Transverse colon (tissue), 4 donors: Measurements from ENCODE around the gene ITGB2. TPM values are rescaled to one million over a fixed set of nuclear protein-coding genes. Genes with fewer than 3 reads are reported as not detected.

Experiments
- DNase-seq: peaks from one replicate; pipeline ENCODE4 v3.0.0-alpha.2; 2019
- H3K27ac ChIP-seq, 4 donors: fragments of 200-600 bp; sonication (generic); 2 replicates each; pipeline ENCODE4 v1.5.1; 2016 to 2018; ENCODE audit warnings: inconsistent platforms in 4 of 4
- H3K27me3 ChIP-seq: fragments of 200-600 bp; sonication (generic); 2 replicates; pipeline ENCODE4 v1.5.1; 2017; ENCODE audit warnings: inconsistent platforms
- H3K36me3 ChIP-seq, 4 donors: fragments of 200-600 bp; sonication (generic); 2 replicates each; pipeline ENCODE4 v1.5.1; 2017 to 2019; ENCODE audit warnings: inconsistent platforms in 4 of 4
- H3K4me1 ChIP-seq, 4 donors: fragments of 200-600 bp; sonication (generic); 2 replicates each; pipeline ENCODE4 v1.5.1; 2017 to 2020; ENCODE audit warnings: inconsistent platforms in 4 of 4
- H3K4me3 ChIP-seq, 4 donors: fragments of 200-600 bp; sonication (generic); 1 replicate in 1 of 4; 2 replicates in 3 of 4; pipeline versions ENCODE4 v1.5.1 to v1.6.1; 2017 to 2019; ENCODE audit warnings: inconsistent platforms in 4 of 4
- H3K9me3 ChIP-seq, 2 donors: fragments of 200-600 bp; sonication (generic); 2 replicates each; pipeline ENCODE4 v1.5.1; 2017 to 2019; ENCODE audit warnings: inconsistent platforms in 2 of 2
- CTCF ChIP-seq, 5 experiments: fragments of 200-600 bp in 3 of 5; fragments of 450-650 bp in 2 of 5; sonication (generic) in 3 of 5; IDR thresholded peaks; 1 replicate in 2 of 5; 2 replicates in 3 of 5; pipeline ENCODE4 v1.5.1; 2016 to 2017; ENCODE audit warnings: antibody characterized with exemption in 5 of 5, inconsistent platforms in 3 of 5, mild to moderate bottlenecking in 2 of 5, moderate library complexity in 1 of 5
- EP300 ChIP-seq: sonication (generic); formaldehyde crosslinking; IDR thresholded peaks from one replicate; pipeline ENCODE4 v1.6.1; 2017; ENCODE audit warnings: antibody characterized with exemption, low read depth
- POLR2A ChIP-seq: fragments of 450-650 bp; IDR thresholded peaks from one replicate; pipeline ENCODE4 v1.6.1; 2016; ENCODE audit warnings: antibody characterized with exemption, mild to moderate bottlenecking, moderate library complexity
- POLR2AphosphoS5 ChIP-seq, 3 donors: sonication (generic); formaldehyde crosslinking; IDR thresholded peaks; one replicate each; pipeline ENCODE4 v1.6.1; 2016; ENCODE audit warnings: antibody characterized with exemption in 3 of 3
- WGBS, 2 donors: methylation state at CpG; one replicate each; pipeline ENCODE4 v1.1.5; 2018; ENCODE audit warnings: low coverage in 1 of 2; 5-methylcytosine and 5-hydroxymethylcytosine counted together
- in situ Hi-C, 4 donors: fragments of 200-750 bp; cut with MboI; loops; one replicate each; pipeline versions ENCODE4 v1.15.0 to v1.15.1; 2017; ENCODE audit warnings: low sequenced_read_pairs in 3 of 4, low pct_ligation_motif_present in 1 of 4, low pct_unique_long_range_greater_than_20kb in 1 of 4
- intact Hi-C: fragments of 100-400 bp; cut with DNase I; formaldehyde crosslinking; loops from one replicate; pipeline ENCODE4 v1.15.1; 2023; ENCODE audit warnings: low total_unique reads
- total RNA-seq, 4 donors: library from RNA; depleted of rRNA; stranded (reverse); fragments of >200 nt; gene quantifications; one replicate each; pipeline ENCODE4 v1.1.0, GENCODE V29; 2016

The ITGB2 gene
- total RNA-seq, 4 donors from 2014 or later, result 14.2 to 32.4 (median 24.9) TPM

- in situ Hi-C loops (no loop called here), intact Hi-C loops (no loop called here)
- peak overlapping the region; percentile 49 to 82 (median 66) for H3K27ac ChIP-seq
- no peak for TF ChIP-seq CTCF (IDR thresholded peaks at IDR 0.05)
- no peak for TF ChIP-seq EP300
- TF ChIP-seq POLR2AphosphoS5 (IDR thresholded peaks at IDR 0.05), result no peak
- no peak for TF ChIP-seq POLR2A
- no peak for DNase-seq
- no peaks in the 10 kb centered on the region for H3K9me3 ChIP-seq
- H3K36me3 ChIP-seq, result no peaks in the 10 kb centered on the region
- 34% methylated on average over 7 of the region's 8 CpGs; no CpG with 5 or more reads in 1 of the 2 donors for WGBS, 2 donors
- peaks cover 10 to 54% (median 33%) of the 10 kb centered on the region in 4 donors for H3K4me1 ChIP-seq
- no peak overlapping the region for H3K4me3 ChIP-seq
- H3K27me3 ChIP-seq, result no peaks in the 10 kb centered on the region
Observed at GRCh38 chr21:44912158-44912473, 8.6 kb downstream of the ITGB2 start.

GRCh38 chr21:44911384-44912157, 9.1 kb downstream of the ITGB2 start:
- peak; percentile 90 for DNase-seq
- H3K4me3 ChIP-seq, result no peak overlapping the region
- H3K4me1 ChIP-seq, result peaks cover 10 to 48% (median 33%) of the 10 kb centered on the region in 4 donors
- WGBS, 2 donors, result 33% methylated on average over 18 of the region's 19 CpGs; no CpG with 5 or more reads in 1 of the 2 donors
- no peaks in the 10 kb centered on the region for H3K27me3 ChIP-seq
- no peaks in the 10 kb centered on the region for H3K36me3 ChIP-seq
- intact Hi-C loops (no loop called here), in situ Hi-C loops (no loop called here)
- TF ChIP-seq CTCF (IDR thresholded peaks at IDR 0.05) (peak; percentile 44 to 83 (median 69)), POLR2AphosphoS5 (IDR thresholded peaks at IDR 0.05) (peak in 1 of 3 donors; percentile 48), POLR2A (no peak), EP300 (no peak)
- H3K9me3 ChIP-seq, result no peaks in the 10 kb centered on the region
- H3K27ac ChIP-seq, result peak overlapping the region; percentile 49 to 82 (median 66)

- in situ Hi-C loops (no loop called here), intact Hi-C loops (no loop called here)
- Histone ChIP-seq H3K27ac (peak overlapping the region; percentile 49 to 82 (median 66)), H3K9me3 (no peaks in the 10 kb centered on the region), H3K36me3 (no peaks in the 10 kb centered on the region), H3K4me3 (no peak overlapping the region), H3K27me3 (no peaks in the 10 kb centered on the region), H3K4me1 (peaks cover 10 to 46% (median 32%) of the 10 kb centered on the region in 4 donors)
- 64% methylated on average over 10 of the region's 10 CpGs; no CpG with 5 or more reads in 1 of the 2 donors for WGBS, 2 donors
- DNase-seq, result no peak
- TF ChIP-seq CTCF (IDR thresholded peaks at IDR 0.05) (no peak), EP300 (no peak), POLR2A (no peak), POLR2AphosphoS5 (IDR thresholded peaks at IDR 0.05) (no peak)
Observed at GRCh38 chr21:44911068-44911383, 9.7 kb downstream of the ITGB2 start.

- WGBS, 2 donors, result 79% methylated on average over 26 of the region's 27 CpGs; no CpG with 5 or more reads in 1 of the 2 donors
- Histone ChIP-seq H3K9me3 (no peaks in the 10 kb centered on the region), H3K36me3 (no peaks in the 10 kb centered on the region), H3K4me3 (no peak overlapping the region), H3K27ac (peak overlapping the region in 3 of 4 donors; percentile 58 to 82 (median 74)), H3K27me3 (no peaks in the 10 kb centered on the region), H3K4me1 (peaks cover 10 to 46% (median 32%) of the 10 kb centered on the region in 4 donors)
- no peak for DNase-seq
- intact Hi-C loops, result no loop called here
- no peak for TF ChIP-seq POLR2A
- in situ Hi-C loops, result no loop called here
Observed at GRCh38 chr21:44910229-44911067, 10.3 kb downstream of the ITGB2 start.
